Muscle of leg (tissue), 11 donors: ENCODE results near the gene ARFGEF2. TPM values are rescaled to one million over a fixed set of nuclear protein-coding genes. Genes with fewer than 3 reads are reported as not detected.
"Not testable (repeated sequence)": the region's sequence is repeated elsewhere in the genome, so short reads cannot be mapped to it uniquely, and the experiment has no call there.

ENCODE experiments used
- DNase-seq: peaks from one replicate; pipeline ENCODE4 v3.0.0; 2013
- H3K27ac ChIP-seq: one replicate; pipeline ENCODE4 v1.5.1; 2013; ENCODE audit warnings: mild to moderate bottlenecking, low read length, control low read depth
- H3K27me3 ChIP-seq: one replicate; pipeline ENCODE4 v1.6.1; 2013; ENCODE audit warnings: low read length; ENCODE audit not compliant: control insufficient read depth, insufficient read depth
- H3K36me3 ChIP-seq: one replicate; pipeline ENCODE4 v1.6.1; 2013; ENCODE audit warnings: low read length; ENCODE audit not compliant: control insufficient read depth, insufficient read depth
- H3K4me1 ChIP-seq: one replicate; pipeline ENCODE4 v1.6.1; 2013; ENCODE audit warnings: low read length; ENCODE audit not compliant: control insufficient read depth, insufficient read depth
- H3K4me3 ChIP-seq: one replicate; pipeline ENCODE4 v1.5.1; 2013; ENCODE audit warnings: low read length, control low read depth
- H3K9me3 ChIP-seq: replicated peaks from 2 replicates; pipeline ENCODE4 v1.6.1; 2013; ENCODE audit warnings: low read depth, low read length; ENCODE audit not compliant: control insufficient read depth
- WGBS: methylation state at CpG from one replicate; pipeline ENCODE4 v1.1.5; 2013; ENCODE audit warnings: missing lambda C conversion rate; ENCODE audit not compliant: insufficient coverage; 5-methylcytosine and 5-hydroxymethylcytosine counted together
- polyA plus RNA-seq, 8 donors: library from polyadenylated mRNA; unstranded; fragments of 120-200 nt; gene quantifications; one replicate each; pipeline versions ENCODE4 v1.2.1 to v1.2.3, GENCODE V29; 2013; ENCODE audit warnings: inconsistent platforms in 1 of 8, low replicate concordance in 1 of 8; ENCODE audit not compliant: insufficient read length in 8 of 8, insufficient read depth in 1 of 8
- total RNA-seq: library from RNA; stranded (reverse); fragments of 120-200 nt; gene quantifications from one replicate; pipeline ENCODE4 v1.2.4, GENCODE V29; 2013

ARFGEF2 gene
- total and polyA plus RNA-seq, 9 donors, result 10.2 to 16.8 (median 12.8) TPM

- peak; percentile 12 for DNase-seq
- no peak overlapping the region for H3K27ac ChIP-seq
Measured at GRCh38 chr20:48962976-48963771, 41.7 kb downstream of the ARFGEF2 start.

DNA sequence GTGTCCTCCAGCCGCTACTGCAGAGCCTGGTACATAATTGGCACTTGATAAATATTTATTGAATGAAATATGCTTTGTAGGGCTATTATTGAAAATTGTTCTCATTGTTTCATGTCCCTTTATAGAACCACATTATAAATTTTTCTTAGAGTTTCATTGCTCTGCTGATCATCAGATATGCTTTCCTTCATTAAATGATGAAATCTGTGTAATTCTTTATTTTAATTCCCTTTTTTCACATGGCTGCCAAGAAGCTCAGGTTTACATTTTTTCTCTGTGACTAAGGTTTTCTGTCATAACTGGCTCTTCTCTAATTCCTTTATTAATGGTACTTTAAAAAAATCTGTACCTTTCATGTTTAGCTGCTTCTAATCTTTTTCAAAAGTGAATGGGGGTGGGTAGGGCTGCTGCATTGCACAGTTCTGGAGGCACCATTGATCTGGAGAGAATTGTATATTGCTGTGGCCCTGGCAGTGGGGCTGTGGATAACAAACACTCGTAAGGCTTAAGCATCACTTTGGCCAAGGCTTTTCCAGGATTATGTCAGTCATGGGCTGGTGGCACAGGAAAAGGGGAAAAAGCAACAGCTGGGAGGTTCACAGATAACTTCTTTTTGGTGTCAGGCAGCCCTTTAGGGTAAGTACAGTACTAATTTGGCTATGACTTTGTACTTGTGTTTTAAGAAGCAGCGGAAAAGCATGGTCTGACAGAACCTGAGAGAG lies 43.8 kb downstream of the ARFGEF2 start:
- peaks cover 39% of the 10 kb centered on the region for H3K36me3 ChIP-seq
- no peak overlapping the region for H3K4me3 ChIP-seq
- 73% methylated on average over 2 of the region's 3 CpGs for WGBS
- no peak for DNase-seq
- no peak overlapping the region for H3K27ac ChIP-seq
- no peaks in the 10 kb centered on the region for H3K9me3 ChIP-seq
- no peaks in the 10 kb centered on the region for H3K4me1 ChIP-seq
- no peaks in the 10 kb centered on the region for H3K27me3 ChIP-seq

More at GRCh38 chr20:48962976-48963771, 41.7 kb downstream of the ARFGEF2 start:
- Histone ChIP-seq H3K4me1 (no peaks in the 10 kb centered on the region), H3K36me3 (peaks cover 26% of the 10 kb centered on the region), H3K4me3 (no peak overlapping the region), H3K9me3 (no peaks in the 10 kb centered on the region), H3K27me3 (no peaks in the 10 kb centered on the region)
- WGBS, result 78% methylated on average over 5 of the region's 11 CpGs

DNA sequence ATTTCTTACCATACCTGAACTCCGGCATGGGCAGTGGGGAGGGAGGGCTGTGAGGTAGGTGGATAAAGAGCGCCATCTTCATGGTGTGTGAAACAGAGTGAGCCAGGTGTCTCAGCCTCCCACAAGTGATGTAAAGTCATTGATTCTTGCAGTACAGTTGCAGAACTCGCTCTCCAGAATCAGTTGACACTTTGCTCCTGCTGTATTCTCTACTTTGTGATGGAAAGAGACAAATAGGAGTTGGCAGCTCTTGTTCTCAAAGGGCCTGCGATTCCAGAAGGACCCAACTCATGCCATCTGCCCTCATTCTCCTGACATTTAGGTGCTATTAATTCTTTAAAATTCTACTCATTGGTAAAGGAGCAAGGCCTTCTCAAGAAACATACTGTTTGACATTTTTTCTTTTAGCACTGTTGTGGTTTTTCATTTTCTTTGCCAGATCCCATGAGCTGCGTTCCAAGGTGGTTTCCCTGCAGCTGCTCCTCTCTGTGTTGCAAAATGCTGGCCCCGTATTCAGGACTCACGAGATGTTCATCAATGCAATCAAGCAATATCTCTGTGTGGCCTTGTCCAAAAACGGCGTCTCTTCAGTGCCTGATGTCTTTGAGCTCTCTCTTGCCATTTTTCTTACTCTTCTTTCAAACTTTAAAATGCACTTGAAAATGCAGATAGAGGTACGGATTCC lies 49.3 kb downstream of the ARFGEF2 start:
- no peak overlapping the region for H3K27ac ChIP-seq
- no peaks in the 10 kb centered on the region for H3K27me3 ChIP-seq
- H3K4me3 ChIP-seq, result no peak overlapping the region
- H3K4me1 ChIP-seq, result no peaks in the 10 kb centered on the region
- H3K36me3 ChIP-seq, result peaks cover 55% of the 10 kb centered on the region
- peak; percentile 68 for DNase-seq
- no peaks in the 10 kb centered on the region for H3K9me3 ChIP-seq
- 30% methylated on average over 5 of the region's 10 CpGs for WGBS

GRCh38 chr20:48971956-48972355 lies 50.4 kb downstream of the ARFGEF2 start:
- WGBS, result 75% methylated on average over 2 of the region's 4 CpGs
- no peaks in the 10 kb centered on the region for H3K27me3 ChIP-seq
- DNase-seq, result no peak
- peaks cover 58% of the 10 kb centered on the region for H3K36me3 ChIP-seq
- no peaks in the 10 kb centered on the region for H3K4me1 ChIP-seq
- H3K4me3 ChIP-seq, result no peak overlapping the region
- H3K27ac ChIP-seq, result peak overlapping the region; percentile 29
- H3K9me3 ChIP-seq, result no peaks in the 10 kb centered on the region

DNA sequence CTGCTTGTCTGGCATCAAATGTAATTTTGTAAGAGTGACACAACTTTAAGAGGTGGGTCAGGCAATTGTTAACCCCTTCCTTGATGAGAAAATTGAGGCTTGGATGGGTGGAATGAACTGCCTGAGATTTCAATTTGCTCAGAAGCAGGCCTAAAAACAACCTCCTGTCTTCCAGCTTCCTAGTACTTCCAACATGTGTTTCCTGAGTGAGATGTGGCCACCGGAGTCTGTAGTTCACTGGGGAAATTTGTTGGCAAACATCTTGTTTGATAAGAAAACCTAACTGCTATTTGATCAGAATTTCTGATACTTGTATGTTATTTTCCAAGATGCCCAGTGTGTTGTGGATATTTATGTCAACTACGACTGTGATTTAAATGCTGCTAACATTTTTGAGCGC lies 51.3 kb downstream of the ARFGEF2 start:
- no peak for DNase-seq
- WGBS, result no CpG with 5 or more reads among the region's 3 CpGs
- Histone ChIP-seq H3K4me1 (no peaks in the 10 kb centered on the region), H3K36me3 (peaks cover 58% of the 10 kb centered on the region), H3K4me3 (no peak overlapping the region), H3K9me3 (no peaks in the 10 kb centered on the region), H3K27ac (peak overlapping the region; percentile 29), H3K27me3 (no peaks in the 10 kb centered on the region)

- peaks cover 36% of the 10 kb centered on the region for H3K36me3 ChIP-seq
- H3K27ac ChIP-seq, result peak overlapping the region; percentile 29
Measured at GRCh38 chr20:48975955-48976354, 54.4 kb downstream of the ARFGEF2 start.

GRCh38 chr20:48979980-48980379 lies 58.5 kb downstream of the ARFGEF2 start:
- no CpG with 5 or more reads among the region's 2 CpGs for WGBS
- peaks cover 32% of the 10 kb centered on the region for H3K36me3 ChIP-seq
- H3K27ac ChIP-seq, H3K9me3 ChIP-seq, H3K4me3 ChIP-seq, H3K27me3 ChIP-seq, H3K4me1 ChIP-seq, DNase-seq: not testable (repeated sequence)

More at GRCh38 chr20:48975955-48976354, 54.4 kb downstream of the ARFGEF2 start:
- no peaks in the 10 kb centered on the region for H3K27me3 ChIP-seq
- WGBS, result 49% methylated on average over 9 of the region's 9 CpGs
- H3K4me3 ChIP-seq, result no peak overlapping the region
- no peak for DNase-seq
- no peaks in the 10 kb centered on the region for H3K4me1 ChIP-seq
- H3K9me3 ChIP-seq, result no peaks in the 10 kb centered on the region

- Histone ChIP-seq H3K9me3 (no peaks in the 10 kb centered on the region), H3K4me3 (no peak overlapping the region), H3K27ac (peak overlapping the region; percentile 42), H3K4me1 (no peaks in the 10 kb centered on the region), H3K36me3 (peaks cover 48% of the 10 kb centered on the region), H3K27me3 (no peaks in the 10 kb centered on the region)
- 100% methylated on average over 1 of the region's 5 CpGs for WGBS
- peak; percentile 37 for DNase-seq
Measured at GRCh38 chr20:48983423-48984400, 62.2 kb downstream of the ARFGEF2 start.

GRCh38 chr20:48984575-48985219 lies 63.2 kb downstream of the ARFGEF2 start:
- no peak overlapping the region for H3K27ac ChIP-seq
- no peaks in the 10 kb centered on the region for H3K27me3 ChIP-seq
- no peak for DNase-seq
- peaks cover 58% of the 10 kb centered on the region for H3K36me3 ChIP-seq
- 89% methylated on average over 7 of the region's 10 CpGs for WGBS
- no peak overlapping the region for H3K4me3 ChIP-seq
- H3K9me3 ChIP-seq, result no peaks in the 10 kb centered on the region
- no peaks in the 10 kb centered on the region for H3K4me1 ChIP-seq
